ENCODE measurements around the gene AP3S1.

DNA sequence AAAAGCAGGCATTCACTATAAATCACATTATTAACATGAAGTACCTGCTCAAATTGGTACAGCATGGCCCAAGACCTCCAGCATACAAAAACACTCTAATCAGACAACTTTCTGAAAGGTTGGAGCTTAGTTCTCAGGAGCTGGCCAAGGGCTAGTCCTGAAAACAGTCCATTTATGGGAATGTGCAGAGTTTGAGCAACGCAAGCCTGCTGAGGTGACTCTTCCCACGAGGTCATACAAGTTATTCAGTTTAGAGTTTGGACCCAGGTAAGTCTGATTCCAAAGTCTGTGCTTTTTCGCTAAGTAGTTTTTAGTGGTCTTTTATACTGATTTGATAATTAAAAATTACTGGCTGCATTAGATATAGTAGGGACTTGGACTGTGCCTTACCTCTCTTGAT lies 52.6 kb downstream of the AP3S1 start:
- TF ChIP-seq, protein P1, sequence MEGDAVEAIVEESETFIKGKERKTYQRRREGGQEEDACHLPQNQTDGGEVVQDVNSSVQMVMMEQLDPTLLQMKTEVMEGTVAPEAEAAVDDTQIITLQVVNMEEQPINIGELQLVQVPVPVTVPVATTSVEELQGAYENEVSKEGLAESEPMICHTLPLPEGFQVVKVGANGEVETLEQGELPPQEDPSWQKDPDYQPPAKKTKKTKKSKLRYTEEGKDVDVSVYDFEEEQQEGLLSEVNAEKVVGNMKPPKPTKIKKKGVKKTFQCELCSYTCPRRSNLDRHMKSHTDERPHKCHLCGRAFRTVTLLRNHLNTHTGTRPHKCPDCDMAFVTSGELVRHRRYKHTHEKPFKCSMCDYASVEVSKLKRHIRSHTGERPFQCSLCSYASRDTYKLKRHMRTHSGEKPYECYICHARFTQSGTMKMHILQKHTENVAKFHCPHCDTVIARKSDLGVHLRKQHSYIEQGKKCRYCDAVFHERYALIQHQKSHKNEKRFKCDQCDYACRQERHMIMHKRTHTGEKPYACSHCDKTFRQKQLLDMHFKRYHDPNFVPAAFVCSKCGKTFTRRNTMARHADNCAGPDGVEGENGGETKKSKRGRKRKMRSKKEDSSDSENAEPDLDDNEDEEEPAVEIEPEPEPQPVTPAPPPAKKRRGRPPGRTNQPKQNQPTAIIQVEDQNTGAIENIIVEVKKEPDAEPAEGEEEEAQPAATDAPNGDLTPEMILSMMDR (IDR thresholded peaks at IDR 0.05), result no peak
- no peak for TF ChIP-seq POLR2A (IDR thresholded peaks at IDR 0.05)
